ENCODE results near the gene RFX1. TPM values are rescaled to one million over a fixed set of nuclear protein-coding genes. Genes with fewer than 3 reads are reported as not detected.
"Not testable (repeated sequence)": the region's sequence is repeated elsewhere in the genome, so short reads cannot be mapped to it uniquely, and the experiment has no call there.

The RFX1 gene
- total RNA-seq, 1 donor from 2014 or later: 19.9 TPM

DNA sequence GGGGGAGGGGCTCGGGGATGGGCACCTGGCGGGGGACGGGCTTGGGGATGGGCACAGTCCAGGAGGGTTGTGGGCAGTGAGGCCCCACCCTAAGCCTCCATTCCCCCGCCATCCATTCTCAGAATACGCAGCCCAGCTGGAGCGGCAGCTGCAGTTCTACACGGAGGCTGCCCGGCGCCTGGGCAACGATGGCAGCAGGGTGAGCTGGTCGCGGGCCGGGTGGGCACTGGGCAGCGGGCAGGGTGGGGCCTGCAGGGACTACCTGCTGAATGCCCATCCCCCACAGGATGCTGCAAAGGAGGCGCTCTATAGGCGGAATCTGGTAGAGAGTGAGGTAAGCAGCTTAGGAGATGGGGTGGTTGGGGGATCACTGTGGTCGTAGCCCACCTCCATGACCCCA lies 76.2 kb downstream of the RFX1 start:
- H3K4me1 Mint-ChIP-seq: peaks cover 7% of the 10 kb centered on the region
- peaks cover 2% of the 10 kb centered on the region for H3K27me3 Mint-ChIP-seq (ENCODE audit: low read depth)
- DNase-seq (ENCODE audit: low read depth, low spot score): no peak
- no peak overlapping the region for H3K27ac Mint-ChIP-seq (ENCODE audit: unreplicated experiment)
- H3K36me3 Mint-ChIP-seq (ENCODE audit: low read depth): peaks cover 7% of the 10 kb centered on the region
- TF ChIP-seq, protein P1, sequence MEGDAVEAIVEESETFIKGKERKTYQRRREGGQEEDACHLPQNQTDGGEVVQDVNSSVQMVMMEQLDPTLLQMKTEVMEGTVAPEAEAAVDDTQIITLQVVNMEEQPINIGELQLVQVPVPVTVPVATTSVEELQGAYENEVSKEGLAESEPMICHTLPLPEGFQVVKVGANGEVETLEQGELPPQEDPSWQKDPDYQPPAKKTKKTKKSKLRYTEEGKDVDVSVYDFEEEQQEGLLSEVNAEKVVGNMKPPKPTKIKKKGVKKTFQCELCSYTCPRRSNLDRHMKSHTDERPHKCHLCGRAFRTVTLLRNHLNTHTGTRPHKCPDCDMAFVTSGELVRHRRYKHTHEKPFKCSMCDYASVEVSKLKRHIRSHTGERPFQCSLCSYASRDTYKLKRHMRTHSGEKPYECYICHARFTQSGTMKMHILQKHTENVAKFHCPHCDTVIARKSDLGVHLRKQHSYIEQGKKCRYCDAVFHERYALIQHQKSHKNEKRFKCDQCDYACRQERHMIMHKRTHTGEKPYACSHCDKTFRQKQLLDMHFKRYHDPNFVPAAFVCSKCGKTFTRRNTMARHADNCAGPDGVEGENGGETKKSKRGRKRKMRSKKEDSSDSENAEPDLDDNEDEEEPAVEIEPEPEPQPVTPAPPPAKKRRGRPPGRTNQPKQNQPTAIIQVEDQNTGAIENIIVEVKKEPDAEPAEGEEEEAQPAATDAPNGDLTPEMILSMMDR (conservative IDR thresholded peaks at IDR 0.05): no peak
- no peak overlapping the region for H3K4me3 Mint-ChIP-seq
- H3K9me3 Mint-ChIP-seq: no peaks in the 10 kb centered on the region

DNA sequence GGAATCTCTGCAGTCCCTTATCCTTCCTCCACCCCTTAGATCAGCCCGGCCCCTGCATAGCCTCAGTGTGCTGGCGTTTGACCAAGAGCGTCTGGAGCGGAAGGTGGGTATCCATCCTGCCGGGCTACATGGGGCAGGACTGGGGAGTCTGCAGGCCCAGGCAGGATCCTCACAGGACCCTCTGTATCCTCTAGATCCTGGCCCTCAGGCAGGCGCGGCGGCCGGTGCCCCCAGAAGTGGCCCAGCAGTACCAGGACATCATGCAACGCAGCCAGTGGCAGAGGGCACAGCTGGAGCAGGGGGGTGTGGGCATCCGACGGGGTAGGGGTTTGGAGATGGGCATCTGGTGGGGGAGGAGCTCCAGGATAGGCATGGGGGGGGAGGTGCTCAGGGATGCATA lies 76.8 kb downstream of the RFX1 start:
- Mint-ChIP-seq H3K27me3 (ENCODE audit: low read depth) (peaks cover 2% of the 10 kb centered on the region), H3K27ac (ENCODE audit: unreplicated experiment) (no peak overlapping the region), H3K36me3 (ENCODE audit: low read depth) (peaks cover 10% of the 10 kb centered on the region), H3K9me3 (no peaks in the 10 kb centered on the region), H3K4me3 (no peak overlapping the region), H3K4me1 (peaks cover under 1% of the 10 kb centered on the region)
- no peak for DNase-seq (ENCODE audit: low read depth, low spot score)
- TF ChIP-seq, protein P1 (conservative IDR thresholded peaks at IDR 0.05): no peak

DNA sequence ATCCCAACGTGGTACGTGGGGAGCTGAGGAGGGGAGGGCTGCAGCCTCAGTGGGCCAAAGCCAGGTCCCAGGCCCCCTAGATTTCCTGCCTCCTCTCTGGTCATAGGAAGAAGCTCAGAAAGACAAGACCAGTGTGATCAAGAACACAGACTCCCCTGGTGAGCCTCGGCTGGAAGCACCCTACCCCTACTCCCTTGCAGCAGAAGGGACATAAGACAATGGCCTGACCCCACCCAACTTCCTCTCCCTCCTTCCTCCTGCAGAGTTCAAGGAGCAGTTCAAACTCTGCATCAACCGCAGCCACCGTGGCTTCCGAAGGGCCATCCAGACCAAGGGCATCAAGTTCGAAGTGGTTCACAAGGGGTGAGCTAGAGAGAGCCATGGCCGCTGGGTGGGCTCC lies 79.4 kb downstream of the RFX1 start:
- Mint-ChIP-seq H3K27ac (ENCODE audit: unreplicated experiment) (no peak overlapping the region), H3K27me3 (ENCODE audit: low read depth) (no peaks in the 10 kb centered on the region), H3K9me3 (no peaks in the 10 kb centered on the region), H3K4me3 (no peak overlapping the region), H3K4me1 (no peaks in the 10 kb centered on the region), H3K36me3 (ENCODE audit: low read depth) (peaks cover 21% of the 10 kb centered on the region)
- DNase-seq (ENCODE audit: low read depth, low spot score): no peak
- TF ChIP-seq, protein P1 (conservative IDR thresholded peaks at IDR 0.05): no peak

DNA sequence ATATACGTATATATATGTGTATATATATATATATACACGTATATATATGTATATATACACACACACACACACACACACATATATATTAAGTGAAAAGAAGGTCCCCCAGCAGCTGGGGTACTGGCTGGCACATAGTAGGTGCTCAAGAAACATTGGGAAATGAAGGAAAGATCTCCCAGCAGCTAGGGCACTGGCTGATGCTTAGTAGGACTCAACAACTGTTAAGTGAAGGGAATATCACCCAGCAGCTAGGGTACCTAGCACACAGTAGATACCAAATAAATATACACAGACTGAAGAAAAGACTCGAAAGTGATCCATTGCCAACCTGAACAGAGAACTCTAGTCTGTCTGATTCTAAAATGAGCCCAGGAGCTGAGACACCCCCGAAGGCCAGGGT lies 80.1 kb downstream of the RFX1 start:
- Mint-ChIP-seq H3K27ac (ENCODE audit: unreplicated experiment) (no peak overlapping the region), H3K4me3 (no peak overlapping the region), H3K9me3 (peaks cover 3% of the 10 kb centered on the region), H3K36me3 (ENCODE audit: low read depth) (peaks cover 28% of the 10 kb centered on the region), H3K4me1 (peaks cover 4% of the 10 kb centered on the region), H3K27me3 (ENCODE audit: low read depth) (no peaks in the 10 kb centered on the region)
- no peak for DNase-seq (ENCODE audit: low read depth, low spot score)
- TF ChIP-seq, protein P1 (conservative IDR thresholded peaks at IDR 0.05): no peak

DNA sequence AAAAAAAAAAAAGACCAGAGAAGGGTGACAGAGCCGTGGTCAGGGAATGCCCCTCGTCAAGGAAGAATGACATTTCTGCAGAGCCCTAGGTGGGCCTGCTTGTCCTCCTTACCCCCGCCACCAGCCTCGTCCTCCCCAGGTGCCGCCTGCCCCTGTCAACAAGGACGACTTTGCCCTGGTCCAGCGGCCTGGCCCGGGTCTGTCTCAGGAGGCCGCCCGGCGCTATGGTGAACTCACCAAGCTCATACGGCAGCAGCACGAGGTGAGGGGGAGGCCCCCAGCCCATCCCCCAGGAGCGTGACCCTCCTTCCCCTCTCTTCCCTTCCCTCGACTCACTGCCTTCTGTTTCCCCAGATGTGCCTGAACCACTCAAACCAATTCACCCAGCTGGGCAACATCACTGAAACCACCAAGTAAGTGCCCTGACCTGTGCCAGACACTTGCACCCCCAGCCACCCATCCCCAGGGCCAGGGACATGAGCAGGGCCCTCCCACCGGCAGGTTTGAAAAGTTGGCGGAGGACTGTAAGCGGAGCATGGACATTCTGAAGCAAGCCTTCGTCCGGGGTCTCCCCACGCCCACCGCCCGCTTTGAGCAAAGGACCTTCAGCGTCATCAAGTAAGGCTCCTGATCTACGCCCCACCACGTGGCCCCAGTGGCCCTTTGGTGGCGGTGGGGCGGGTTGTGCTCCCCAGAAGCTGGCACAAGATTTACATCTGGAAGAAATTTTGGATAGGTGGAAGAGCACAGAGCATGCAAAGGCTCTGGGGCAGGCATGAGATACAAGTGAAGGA lies 82.7 kb downstream of the RFX1 start:
- Mint-ChIP-seq H3K27ac (ENCODE audit: unreplicated experiment) (no peak overlapping the region), H3K27me3 (ENCODE audit: low read depth) (no peaks in the 10 kb centered on the region), H3K36me3 (ENCODE audit: low read depth) (peaks cover 35% of the 10 kb centered on the region), H3K9me3 (peaks cover 3% of the 10 kb centered on the region), H3K4me3 (no peak overlapping the region), H3K4me1 (peaks cover 4% of the 10 kb centered on the region)
- DNase-seq (ENCODE audit: low read depth, low spot score): no peak
- TF ChIP-seq, protein P1 (conservative IDR thresholded peaks at IDR 0.05): no peak

DNA sequence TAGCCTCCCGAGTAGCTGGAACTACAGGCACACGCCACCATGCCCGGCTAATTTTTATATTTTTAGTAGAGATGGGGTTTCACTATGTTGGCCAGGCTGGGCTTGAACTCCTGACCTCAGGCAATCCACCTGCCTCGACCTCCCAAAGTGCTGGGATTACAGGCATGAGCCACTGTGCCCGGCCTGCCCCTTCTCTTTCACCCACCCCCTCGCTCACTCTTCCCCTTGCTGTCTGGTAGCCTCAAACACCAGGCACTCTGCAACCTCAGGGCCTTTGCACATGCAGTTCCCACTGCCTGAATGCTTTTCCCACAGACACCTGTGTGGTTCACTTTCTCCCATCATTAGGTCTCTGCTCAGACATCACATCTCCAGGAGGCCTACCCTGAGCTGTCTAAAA lies 84.0 kb downstream of the RFX1 start:
- not testable (repeated sequence) for H3K9me3 Mint-ChIP-seq; H3K4me1 Mint-ChIP-seq; H3K27ac Mint-ChIP-seq (ENCODE audit: unreplicated experiment); H3K4me3 Mint-ChIP-seq; H3K27me3 Mint-ChIP-seq (ENCODE audit: low read depth); DNase-seq (ENCODE audit: low read depth, low spot score)
- H3K36me3 Mint-ChIP-seq (ENCODE audit: low read depth): peaks cover 34% of the 10 kb centered on the region

Measured in neural crest cell (in vitro differentiated cells).